NCI-H1694 (cell line): ENCODE measurements around the gene LDHA.
"Not testable (repeated sequence)": the region's sequence is repeated elsewhere in the genome, so short reads cannot be mapped to it uniquely, and the experiment has no call there.

Experiments used
- DNase-seq: peaks from one replicate; lab custom pipeline; 2025; lab: John Stamatoyannopoulos, UW

The LDHA gene

GRCh38 chr11:18394928-18395734 lies 768 bp downstream of the LDHA start:
- no peak for DNase-seq

DNA sequence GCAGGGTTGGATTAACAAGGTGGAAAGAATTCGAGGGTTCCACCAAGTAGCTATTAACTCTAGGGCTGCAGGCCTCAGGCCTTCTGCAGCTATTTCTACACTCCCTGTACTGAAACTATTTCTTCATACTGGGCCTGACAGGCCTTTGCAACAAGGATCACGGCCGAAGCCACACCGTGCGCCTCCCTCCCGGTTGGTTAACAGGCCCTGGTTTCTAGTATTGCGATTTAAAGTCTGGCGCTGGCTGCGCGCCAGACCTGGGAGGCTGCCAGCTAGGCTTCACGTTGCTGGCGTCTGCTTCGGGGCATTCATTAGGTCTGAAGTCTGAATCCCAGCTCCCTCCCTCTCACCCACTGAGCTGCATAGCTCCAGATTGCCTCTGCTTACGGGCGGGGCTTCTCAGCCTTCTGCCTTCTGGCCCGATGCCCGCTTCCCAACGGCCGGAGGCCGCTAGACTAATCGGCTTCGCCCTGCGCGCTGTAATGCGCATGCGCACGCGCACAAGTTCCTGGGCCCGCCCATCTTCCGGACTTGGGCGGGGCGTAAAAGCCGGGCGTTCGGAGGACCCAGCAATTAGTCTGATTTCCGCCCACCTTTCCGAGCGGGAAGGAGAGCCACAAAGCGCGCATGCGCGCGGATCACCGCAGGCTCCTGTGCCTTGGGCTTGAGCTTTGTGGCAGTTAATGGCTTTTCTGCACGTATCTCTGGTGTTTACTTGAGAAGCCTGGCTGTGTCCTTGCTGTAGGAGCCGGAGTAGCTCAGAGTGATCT lies 1.6 kb downstream of the LDHA start:
- DNase-seq: peak; percentile 96

- DNase-seq: no peak
These were observed 3.6 kb downstream of the LDHA start for GRCh38 chr11:18397921-18398320.

- DNase-seq: not testable (repeated sequence)
These were observed 6.7 kb downstream of the LDHA start for GRCh38 chr11:18401077-18401476.

DNA sequence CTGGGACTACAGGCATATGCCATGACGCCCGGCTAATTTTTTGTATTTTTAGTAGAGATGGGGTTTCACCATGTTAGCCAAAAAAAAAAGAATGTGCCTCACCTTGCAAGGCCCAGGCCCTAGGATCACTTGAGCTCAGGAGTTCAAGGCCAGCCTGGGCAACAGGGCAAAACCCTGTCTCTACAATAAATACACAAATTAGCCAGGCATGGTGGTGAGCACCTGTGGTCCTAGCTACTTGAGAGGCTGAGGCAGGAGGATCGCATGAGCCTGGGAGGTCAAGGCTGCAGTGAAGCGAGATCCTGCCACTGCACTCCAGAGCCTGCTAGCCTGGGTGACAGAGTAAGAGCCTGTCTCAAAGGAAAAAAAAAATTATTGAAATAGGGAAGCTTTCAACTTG lies 9.7 kb downstream of the LDHA start:
- DNase-seq: no peak

DNA sequence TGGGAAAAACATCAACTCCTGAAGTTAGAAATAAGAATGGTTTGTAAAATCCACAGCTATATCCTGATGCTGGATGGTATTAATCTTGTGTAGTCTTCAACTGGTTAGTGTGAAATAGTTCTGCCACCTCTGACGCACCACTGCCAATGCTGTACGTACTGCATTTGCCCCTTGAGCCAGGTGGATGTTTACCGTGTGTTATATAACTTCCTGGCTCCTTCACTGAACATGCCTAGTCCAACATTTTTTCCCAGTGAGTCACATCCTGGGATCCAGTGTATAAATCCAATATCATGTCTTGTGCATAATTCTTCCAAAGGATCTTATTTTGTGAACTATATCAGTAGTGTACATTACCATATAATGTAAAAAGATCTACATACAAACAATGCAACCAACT lies 13.0 kb downstream of the LDHA start:
- not testable (repeated sequence) for DNase-seq

DNA sequence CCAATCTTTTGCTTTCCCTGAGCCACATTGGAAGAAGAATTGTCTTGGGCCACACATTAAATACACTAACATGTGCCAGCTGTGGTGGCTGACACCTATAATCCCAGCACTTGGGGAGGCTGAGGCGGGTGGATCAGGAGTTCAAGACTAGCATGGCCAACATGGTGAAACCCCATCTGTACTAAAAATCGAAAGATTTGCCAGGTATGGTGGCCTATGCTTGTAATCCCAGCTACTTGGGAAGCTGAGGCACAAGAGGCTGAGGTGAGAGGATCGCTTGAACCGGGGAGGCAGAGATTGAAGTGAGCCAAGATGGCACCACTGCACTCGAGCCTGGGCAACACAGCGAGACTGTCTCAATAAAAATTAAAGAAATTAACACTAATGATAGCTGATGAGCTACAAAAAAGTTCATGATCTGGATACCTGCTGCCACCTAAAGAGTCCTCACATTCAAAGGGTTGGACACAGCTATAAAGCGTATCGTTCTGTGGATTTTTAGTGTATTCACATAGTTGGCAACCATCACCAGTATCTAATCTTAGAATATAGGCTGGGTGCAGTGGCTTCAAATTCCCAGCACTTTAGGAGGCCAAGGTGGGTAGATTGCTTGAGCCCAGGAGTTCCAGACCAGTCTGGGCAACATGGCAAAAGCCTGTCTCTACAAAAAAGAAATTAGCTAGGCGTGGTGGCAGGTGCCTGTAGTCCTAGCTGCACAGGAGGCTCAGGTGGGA lies 14.4 kb downstream of the LDHA start:
- no peak for DNase-seq

- DNase-seq: no peak
These were observed 22.1 kb downstream of the LDHA start for GRCh38 chr11:18416459-18416858.

- no peak for DNase-seq
These were observed 24.7 kb downstream of the LDHA start for GRCh38 chr11:18419040-18419439.

DNA sequence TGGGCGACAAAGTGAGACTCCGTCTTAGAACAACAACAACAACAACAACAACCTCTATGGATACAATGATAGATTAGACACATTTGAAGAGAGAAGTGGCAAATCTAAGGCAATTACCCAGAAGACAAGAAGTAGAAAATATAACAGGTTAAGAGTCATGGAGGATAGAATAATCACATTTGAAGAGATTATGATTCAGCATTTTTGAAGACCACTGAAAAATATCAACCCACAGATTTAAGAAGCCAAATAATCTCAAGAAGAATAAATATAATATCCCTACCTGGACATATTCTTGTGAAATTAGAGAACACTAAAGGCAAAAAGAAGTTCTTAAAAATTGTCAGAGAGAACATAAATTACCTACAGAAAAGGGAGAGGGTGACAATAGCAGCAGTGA lies 25.7 kb downstream of the LDHA start:
- DNase-seq: no peak

GRCh38 chr11:18427240-18427639 lies 32.9 kb downstream of the LDHA start:
- DNase-seq: no peak

DNA sequence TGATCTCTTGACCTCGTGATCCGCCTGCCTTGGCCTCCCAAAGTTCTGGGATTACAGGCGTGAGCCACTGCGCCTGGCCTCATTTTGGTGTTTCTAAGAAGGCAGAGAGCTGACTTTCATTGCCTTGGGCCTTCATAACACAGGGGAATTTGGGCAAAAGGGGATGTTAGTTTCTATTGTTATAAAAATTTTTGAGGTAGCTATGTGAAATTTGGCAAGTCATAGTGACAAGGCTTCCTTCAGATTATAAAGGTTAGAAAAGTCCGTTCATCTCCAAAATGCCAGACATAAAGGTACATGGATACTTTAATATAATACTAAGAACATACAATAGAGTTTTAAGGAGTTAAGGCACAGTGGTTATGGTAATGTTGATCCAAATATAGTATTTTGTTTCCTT lies 35.0 kb downstream of the LDHA start:
- DNase-seq: no peak

GRCh38 chr11:18438691-18439090 lies 44.3 kb downstream of the LDHA start:
- DNase-seq: no peak

DNA sequence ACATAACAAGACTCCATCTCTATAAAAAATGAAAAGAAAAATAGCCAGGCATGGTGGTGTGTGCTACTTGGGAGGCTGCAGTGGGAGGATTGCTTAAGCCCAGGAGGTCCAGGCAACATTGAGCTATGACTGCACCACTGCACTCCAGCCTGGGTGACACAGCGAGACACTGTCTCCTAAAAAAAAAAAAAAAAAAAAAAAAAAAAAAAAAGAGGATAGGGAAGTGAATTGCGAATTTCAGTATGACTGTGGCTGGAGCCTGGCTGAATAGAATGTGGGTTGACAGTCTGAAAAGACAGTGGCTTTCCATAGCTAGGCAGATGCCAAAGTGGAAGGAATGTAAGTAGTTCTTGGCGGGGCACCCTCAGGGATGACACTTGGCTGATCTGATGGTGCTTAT lies 54.9 kb downstream of the LDHA start:
- no peak for DNase-seq

GRCh38 chr11:18452927-18453326 lies 58.6 kb downstream of the LDHA start:
- no peak for DNase-seq

DNA sequence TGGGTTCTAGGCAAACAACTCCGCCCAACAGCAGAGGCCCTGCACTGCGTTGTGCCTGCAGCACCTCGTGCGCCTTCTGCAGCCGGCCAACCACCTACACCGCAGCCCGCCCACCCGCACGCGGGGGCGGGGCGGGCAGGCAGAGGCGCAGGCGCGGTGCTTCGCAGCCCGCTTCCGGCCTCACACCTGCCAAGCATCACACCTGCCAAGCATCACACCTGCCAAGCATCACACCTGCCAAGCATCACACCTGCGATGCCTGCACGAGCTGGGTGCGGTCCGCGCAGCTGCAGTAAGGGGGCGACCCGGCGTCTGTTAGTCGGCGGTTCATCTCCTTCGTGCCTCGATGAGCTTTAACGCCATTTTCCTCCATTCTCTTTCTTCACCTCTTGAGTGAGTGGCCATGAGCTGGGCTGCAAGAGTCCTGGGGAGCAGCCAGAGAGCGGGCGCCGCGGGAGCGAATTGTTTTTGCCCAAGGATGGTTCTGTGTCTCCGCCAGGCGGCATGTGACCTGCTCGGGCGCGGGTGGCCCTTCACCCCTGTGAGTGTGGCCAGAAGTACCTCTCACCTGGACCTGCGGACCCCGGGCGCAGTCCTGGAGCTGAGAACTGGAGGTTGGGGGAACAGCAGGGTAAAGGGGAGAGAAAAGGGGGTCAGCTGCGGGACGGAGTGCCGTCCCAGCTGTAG lies 61.5 kb downstream of the LDHA start, which contains the start of gene LDHAL6A:
Gene LDHAL6A, plus strand, starts transcription at position 171 of the 687 bp plus-strand sequence. CDS start 825 bp downstream, outside the sequence.
- no peak for DNase-seq

DNA sequence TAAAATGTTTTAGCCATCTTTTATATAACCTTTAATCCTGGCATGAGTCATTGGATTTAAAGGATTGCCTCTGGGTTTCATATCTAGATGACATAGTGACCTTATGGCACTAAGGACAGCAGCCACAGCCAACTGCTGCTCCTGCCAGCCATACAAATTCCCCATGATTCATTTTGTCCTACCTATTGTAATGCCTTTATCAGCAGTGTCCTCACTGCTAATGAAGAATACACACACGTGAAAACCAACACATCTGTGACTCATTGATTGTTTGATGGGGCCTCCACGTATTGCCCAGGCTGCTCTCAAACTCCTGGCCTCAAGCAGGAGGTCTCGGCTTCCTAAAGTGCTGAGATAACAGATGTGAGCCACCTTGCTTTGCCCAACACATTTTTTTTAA lies 63.1 kb downstream of the LDHA start:
- DNase-seq: no peak
